ENCODE data around the gene MACC1. TPM values are rescaled to one million over a fixed set of nuclear protein-coding genes. Genes with fewer than 3 reads are reported as not detected.

Gene MACC1, protein sequence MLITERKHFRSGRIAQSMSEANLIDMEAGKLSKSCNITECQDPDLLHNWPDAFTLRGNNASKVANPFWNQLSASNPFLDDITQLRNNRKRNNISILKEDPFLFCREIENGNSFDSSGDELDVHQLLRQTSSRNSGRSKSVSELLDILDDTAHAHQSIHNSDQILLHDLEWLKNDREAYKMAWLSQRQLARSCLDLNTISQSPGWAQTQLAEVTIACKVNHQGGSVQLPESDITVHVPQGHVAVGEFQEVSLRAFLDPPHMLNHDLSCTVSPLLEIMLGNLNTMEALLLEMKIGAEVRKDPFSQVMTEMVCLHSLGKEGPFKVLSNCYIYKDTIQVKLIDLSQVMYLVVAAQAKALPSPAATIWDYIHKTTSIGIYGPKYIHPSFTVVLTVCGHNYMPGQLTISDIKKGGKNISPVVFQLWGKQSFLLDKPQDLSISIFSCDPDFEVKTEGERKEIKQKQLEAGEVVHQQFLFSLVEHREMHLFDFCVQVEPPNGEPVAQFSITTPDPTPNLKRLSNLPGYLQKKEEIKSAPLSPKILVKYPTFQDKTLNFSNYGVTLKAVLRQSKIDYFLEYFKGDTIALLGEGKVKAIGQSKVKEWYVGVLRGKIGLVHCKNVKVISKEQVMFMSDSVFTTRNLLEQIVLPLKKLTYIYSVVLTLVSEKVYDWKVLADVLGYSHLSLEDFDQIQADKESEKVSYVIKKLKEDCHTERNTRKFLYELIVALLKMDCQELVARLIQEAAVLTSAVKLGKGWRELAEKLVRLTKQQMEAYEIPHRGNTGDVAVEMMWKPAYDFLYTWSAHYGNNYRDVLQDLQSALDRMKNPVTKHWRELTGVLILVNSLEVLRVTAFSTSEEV
- polyA plus RNA-seq (ENCODE audit: insufficient read length in 12 of 12): 1 to 10 TPM in 2 of 12 donors, under 1 TPM in 9, not detected in 1; 0.05 to 4.3 (median 0.12) TPM
- long read RNA-seq, donor 1: 0 reads
- long read RNA-seq, donor 2: 0 reads
- long read RNA-seq, donor 3: 0 reads
- long read RNA-seq, donor 4: 0 reads
- long read RNA-seq, donor 5: 0 reads
- long read RNA-seq, donor 6: 0 reads
- long read RNA-seq, donor 7: 0 reads
- long read RNA-seq, donor 8: 0 reads
- long read RNA-seq, donor 9: 0 reads
- long read RNA-seq, donor 10: 0 reads
- long read RNA-seq, donor 11: 0 reads

GRCh38 chr7:20217193-20217948, at the start of gene MACC1:
Gene MACC1, minus strand, starts transcription at chr7:20217384. Its CDS starts 55,522 bp downstream, at chr7:20161862.
- no peak for DNase-seq

GRCh38 chr7:20264623-20265022, 47.4 kb upstream of the MACC1 start:
- no peak for DNase-seq

DNA sequence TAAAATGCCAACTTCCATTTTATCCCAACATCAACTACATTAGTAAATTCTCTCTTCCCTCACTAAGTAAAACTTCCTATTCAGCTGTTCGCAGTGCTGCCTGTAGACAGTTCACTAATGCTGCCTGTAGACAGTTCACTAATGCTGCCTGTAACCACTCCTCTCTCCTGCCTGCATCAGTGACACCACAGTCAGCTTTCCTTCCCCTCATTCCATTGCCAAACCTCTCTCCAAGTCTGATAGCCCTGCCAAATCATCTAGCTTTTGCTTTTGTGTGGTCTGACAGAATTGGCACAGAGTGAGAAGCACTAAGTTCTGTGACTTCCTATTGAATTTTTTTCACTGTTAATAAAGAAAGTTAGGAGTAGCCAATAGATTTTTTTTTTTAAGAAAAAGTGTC, 43.0 kb upstream of the MACC1 start:
- DNase-seq: peak; percentile 21

DNA sequence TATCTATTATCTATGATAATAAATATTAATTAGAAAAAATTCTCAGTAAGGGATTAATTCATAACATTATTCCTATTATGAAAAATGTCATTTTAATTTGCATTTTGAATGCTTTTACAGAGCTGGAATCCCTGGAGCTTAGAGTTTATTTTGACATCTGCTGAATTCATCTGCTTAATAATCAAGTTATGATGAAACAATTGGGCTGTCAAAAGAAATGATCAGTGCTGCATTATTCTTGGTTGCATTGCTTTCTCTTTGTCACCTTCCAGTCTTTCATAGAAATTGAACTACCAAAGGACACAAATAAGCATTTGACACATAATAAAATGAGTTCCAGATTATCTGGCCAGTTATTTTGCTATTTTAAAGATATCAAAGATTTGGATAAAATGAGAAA, 40.0 kb upstream of the MACC1 start:
- DNase-seq: no peak

DNA sequence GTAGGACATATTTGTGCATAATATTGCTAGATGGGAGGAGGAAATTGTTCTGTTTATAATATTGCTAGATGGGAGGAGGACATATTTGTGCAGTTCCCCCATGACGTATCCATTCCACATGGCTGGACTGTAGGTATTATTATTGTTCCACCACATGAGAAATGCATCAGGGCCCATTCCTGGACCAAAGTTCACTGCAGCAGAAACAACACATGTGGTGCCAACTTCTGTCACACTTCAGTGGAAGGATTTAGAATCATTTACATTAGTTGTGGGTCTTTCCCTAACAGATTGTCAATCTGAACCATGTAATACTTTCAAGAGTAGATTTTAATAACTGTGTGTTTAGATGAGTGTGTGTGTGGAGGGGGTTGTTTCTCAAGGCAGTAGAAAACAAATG, 32.7 kb upstream of the MACC1 start:
- DNase-seq: no peak

DNA sequence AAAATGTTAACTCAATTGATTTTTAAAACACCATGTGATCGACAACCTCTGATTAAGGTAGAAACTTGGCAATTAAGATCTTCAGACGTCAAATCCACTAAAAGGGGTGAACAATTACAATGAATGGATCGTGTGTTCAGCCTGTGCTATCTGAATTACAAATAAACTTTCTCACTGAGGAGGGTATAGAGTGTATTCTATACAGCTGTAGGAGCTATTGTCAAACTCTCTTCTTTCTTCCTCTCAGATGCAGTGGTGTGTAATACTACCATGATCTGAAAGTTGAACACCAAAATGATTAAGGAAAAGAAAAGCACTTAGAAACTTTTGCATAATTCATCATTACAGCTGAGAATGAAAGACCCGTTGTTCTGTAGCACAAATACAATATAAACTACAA, 32.2 kb upstream of the MACC1 start:
- DNase-seq: no peak

DNA sequence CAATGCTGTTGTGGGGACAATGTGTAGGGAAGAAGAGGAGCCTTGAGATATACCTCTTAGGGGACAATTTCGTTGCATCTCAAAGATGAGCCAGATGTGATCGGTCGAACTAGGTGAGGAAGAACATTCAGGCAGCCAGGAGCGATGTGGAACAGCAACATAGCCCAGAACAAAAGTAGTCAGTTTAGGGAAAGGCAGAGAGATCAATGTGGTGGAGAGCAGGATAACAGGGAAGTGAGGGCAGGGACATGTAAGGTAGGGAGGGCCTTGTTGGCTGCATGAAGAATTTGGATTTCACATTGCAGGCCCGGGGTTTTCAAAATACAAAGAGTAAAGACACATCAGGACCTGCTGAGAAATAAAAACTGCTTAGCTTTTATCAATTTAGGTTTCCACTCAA, 29.1 kb upstream of the MACC1 start:
- no peak for DNase-seq

DNA sequence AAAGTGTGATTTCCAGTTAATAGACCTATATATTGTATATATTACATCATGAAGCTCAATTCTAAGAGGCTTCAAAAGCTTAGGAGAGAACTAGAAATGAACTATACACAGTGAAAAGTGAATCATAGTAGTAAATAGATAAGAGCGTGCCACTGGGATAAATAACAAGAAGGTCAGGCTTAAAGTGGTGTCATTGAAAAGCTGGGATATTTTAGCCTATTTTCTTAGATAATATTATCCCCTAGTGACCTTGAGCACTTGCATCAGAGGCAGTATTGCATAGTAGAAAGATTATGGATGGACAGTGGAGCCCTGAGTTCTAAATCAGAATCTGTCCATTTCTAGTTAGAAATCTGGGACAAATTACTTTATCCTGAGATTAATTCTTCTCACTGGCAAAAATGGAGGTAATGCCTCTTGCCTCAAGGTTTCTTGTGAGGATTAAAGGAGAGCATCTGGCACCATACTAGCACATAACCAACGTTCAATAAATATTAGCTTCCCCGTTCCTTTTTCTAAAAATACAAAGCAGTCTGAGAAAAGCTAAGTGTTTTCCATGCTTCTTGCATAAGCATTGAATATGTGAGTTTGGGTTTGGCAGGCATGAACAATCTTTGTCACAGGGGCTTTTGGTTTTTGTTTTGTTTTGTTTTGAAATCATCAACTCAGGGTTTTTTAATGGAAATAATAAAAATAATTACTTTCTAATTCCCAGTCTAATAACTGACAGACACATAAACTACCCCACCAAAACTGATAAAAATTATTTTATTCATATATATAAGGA, 27.3 kb upstream of the MACC1 start:
- no peak for DNase-seq

DNA sequence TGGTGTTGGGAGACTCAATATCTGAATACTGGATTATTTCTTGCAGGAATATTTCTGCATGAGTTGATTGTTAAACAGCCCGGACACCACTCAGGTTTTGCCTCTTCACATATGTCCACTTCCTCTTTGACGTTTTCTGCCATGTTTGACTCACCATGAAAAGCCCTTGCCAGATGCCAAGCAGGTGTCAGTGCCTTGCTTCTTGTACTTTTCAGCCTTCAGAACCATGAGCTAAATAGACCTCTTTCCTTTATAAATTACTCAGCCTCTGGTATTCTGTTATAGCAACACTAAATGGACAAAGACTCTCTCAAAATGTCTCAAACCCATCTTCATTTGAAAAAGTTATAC, 24.7 kb upstream of the MACC1 start:
- no peak for DNase-seq

DNA sequence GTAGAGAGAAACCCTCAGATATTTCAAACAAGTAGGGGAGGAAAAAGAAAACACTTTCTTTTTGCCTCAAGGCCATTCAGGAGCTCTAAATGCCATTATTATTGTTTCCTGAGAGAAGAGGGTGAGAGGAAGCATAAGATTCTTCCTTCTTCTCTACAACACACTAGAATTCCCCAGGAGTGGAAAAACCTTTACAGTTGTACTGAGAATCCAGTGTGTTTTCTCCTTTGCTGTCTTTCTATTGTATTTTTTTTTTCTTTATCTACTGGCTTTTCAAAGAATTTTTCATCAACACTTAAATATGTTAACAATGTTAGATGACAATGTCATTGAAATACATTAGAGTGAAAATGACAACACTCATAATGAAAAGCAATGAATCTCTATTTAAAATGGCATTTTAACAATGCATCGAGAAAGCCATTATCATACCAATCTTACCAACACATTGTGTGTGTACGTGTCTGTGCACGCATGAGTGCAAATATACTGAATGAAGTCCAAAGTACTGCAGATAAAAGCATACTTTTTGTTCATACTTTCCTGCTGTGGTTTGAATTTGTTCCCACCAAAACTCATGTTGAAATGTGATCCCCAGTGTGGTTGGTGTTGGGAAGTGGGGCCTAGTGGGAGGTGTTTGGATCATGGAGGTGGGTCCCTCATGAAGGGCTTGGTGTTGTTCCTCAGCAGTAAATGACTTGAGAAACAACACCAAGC, 24.2 kb upstream of the MACC1 start:
- no peak for DNase-seq

DNA sequence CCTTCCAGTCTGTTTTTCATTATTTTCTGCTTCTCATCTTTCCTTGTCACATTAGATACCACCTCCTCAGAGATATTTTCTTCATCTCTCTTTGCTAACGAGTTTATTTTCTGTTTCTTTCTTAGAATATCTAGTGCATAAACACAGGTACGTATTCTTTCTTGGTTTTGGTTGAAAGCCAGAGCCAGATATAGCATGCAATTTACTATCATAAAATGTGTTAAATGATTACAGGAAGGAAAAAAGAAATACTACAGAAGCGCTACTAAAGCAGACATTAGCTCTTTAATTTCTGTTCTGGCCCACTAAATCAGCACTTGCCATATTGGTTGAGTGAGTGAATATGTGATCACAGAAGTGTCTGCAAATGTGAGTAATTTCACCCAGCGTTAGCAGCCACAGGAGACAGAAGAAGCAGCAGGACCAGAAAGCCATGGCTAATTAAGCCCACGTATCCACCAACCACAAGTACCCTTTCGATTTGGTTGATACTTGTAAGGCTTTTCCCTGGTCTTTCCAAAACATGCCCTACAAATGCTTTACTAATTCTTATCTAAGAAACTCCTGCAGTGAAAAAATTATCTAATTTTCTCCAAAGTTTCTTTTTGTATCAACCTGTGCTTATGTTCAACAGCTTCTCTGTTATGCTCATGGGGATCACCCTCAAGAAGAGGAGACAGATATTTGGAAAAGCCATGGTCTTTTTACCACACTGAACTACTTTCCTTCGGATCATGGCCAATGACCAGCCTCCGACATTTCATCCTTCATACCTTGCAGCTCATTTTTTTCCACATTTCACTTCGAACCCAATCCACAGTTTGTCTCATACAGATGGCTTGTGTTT, 23.1 kb upstream of the MACC1 start:
- no peak for DNase-seq

GRCh38 chr7:20238754-20239324, 21.7 kb upstream of the MACC1 start:
- DNase-seq: no peak

DNA sequence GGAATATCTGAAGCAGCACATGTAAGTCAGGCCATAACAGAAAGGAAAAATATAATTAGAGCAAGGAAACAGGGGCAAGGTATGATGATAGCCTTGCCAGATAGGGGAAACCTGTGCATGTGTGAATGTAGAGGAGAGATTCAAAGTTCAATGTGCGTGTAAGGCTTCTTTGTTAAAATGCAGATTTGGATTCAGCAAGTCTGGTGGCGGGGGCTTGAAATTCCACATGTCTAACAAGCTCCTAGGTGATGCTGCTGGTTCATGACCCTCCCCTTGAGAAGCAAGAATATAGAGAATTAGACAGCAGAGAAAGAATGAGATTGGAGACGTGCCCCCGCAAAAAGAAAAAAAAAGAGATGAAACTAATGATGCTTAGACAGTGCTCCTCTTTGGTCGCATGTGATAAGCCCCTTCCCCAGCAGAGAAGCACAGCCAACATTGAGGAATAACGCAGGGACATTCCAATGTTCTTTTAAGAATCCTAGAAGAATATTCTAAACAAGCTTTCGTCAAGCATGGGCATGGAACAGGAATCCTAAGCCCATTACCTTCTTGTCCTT, 21.1 kb upstream of the MACC1 start:
- no peak for DNase-seq

- DNase-seq: no peak
Observed at GRCh38 chr7:20237464-20238193, 20.4 kb upstream of the MACC1 start.

DNA sequence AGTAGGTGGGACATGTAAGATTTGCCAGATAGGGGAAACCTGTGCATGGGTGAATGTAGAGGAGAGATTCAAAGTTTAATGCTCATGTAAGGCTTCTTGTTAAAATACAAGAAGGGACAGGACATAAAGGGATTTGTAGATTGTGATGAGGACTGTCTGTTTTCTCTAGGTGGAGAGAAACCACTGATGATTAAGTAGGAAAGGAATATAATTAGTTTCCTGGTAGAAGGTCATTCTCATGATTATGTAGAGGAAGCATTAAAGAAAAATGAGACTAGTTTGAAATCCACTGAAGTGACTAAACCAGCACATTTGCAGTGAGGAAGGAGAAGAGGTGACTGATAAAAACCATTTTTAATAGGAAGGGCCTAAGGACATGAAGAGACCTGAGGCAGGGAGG, 19.6 kb upstream of the MACC1 start:
- DNase-seq: no peak

DNA sequence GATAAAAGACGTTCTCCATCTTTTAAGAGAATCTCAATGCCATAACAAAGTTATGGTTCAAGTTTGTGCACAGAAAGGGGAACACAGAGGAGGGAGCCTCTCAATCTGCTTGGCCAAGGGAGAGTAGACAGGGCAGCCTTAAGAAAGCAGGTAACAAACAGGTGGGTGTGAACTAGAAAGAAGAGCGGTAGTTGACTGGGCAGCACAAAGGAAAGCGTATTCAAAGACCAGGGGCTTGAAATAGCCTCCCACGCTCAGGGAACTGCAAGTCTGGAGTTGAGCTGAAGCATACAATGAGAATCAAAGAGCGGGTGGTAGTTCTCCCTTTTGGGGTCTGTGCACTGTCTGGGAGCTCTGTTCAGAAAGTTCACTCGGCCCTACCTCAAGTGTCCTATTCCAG, 18.9 kb upstream of the MACC1 start:
- DNase-seq: no peak

GRCh38 chr7:20235288-20235687, 18.1 kb upstream of the MACC1 start:
- DNase-seq: no peak

DNA sequence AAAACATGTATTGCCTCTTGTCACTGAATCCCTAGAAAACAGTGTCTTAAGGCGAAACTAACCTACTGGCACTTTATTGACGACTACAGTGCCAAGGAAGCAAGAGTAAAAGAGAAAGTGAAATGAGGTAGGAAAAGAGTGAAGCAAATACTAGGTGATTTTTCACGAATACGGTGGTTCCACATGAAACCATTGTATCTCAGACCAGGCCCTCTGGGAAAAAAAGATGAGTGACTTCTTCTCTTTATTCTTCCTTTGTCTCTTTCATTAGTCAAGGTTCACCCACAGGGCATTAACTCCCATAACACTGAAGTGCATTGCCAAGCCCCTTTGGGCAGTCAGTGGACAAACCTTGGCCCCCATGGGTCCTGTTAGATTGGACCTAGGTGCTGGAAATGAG, 16.2 kb upstream of the MACC1 start:
- DNase-seq: no peak

Data from muscle of arm (tissue), 14 donors.